Activated CD4-positive, alpha-beta T cell treated with anti-CD3 and anti-CD28 coated beads for 36 hours (primary cell): ENCODE data around the gene DNAJC3. TPM values are rescaled to one million over a fixed set of nuclear protein-coding genes. Genes with fewer than 3 reads are reported as not detected.
"Not testable (repeated sequence)": the region's sequence is repeated elsewhere in the genome, so short reads cannot be mapped to it uniquely, and the experiment has no call there.

Source experiments
- ATAC-seq: fragments of 200-7000 bp; cut with Tn5 transposase; one replicate; pipeline ENCODE4 v1.10.0; 2021; ENCODE audit warnings: mild to moderate bottlenecking, moderate library complexity
- CTCF ChIA-PET: fragments of 350-600 bp; sonication (Branson Sonifier 250); formaldehyde crosslinking; loops from one replicate; lab custom pipeline; 2021; ENCODE audit warnings: antibody characterized with exemption; lab: Charles Lee
- POLR2A ChIA-PET: fragments of 350-600 bp; sonication (Branson Sonifier 250); formaldehyde crosslinking; loops from one replicate; lab custom pipeline; 2021; ENCODE audit warnings: antibody characterized with exemption, inconsistent platforms; lab: Charles Lee
- DNase-seq: peaks from one replicate; pipeline ENCODE4 v3.0.0-alpha.2; 2020
- H3K27ac Mint-ChIP-seq: one replicate; pipeline ENCODE4 v1.8.0; 2021; ENCODE audit warnings: mixed read lengths
- H3K27me3 Mint-ChIP-seq: one replicate; pipeline ENCODE4 v1.8.0; 2021; ENCODE audit warnings: mixed read lengths
- H3K36me3 Mint-ChIP-seq: one replicate; pipeline ENCODE4 v1.8.0; 2021; ENCODE audit warnings: low read depth, mixed read lengths
- H3K4me1 Mint-ChIP-seq: one replicate; pipeline ENCODE4 v1.8.0; 2021; ENCODE audit warnings: mixed read lengths
- H3K4me3 Mint-ChIP-seq: one replicate; pipeline ENCODE4 v1.8.0; 2021; ENCODE audit warnings: mild to moderate bottlenecking, moderate library complexity, mixed read lengths
- H3K9me3 Mint-ChIP-seq: one replicate; pipeline ENCODE4 v1.8.0; 2021; ENCODE audit warnings: low read depth, mixed read lengths
- intact Hi-C, 2 experiments: fragments of 100-400 bp; cut with DNase I in 1 of 2; cut with micrococcal nuclease in 1 of 2; formaldehyde crosslinking; loops; one replicate each; pipeline versions ENCODE4 v1.14.2 to v1.15.1; 2022 to 2024; cut with DNase I, micrococcal nuclease
- total RNA-seq, 2 experiments: library from RNA; stranded (reverse); gene quantifications; one replicate each; pipeline ENCODE4 v1.2.3, GENCODE V29; 2021

The DNAJC3 gene
- total RNA-seq, 2 experiments from 2014 or later, result 13.4 to 16.3 TPM

- no peak overlapping the region for H3K4me3 Mint-ChIP-seq
- peaks cover 9% of the 10 kb centered on the region for H3K36me3 Mint-ChIP-seq
- no peaks in the 10 kb centered on the region for H3K9me3 Mint-ChIP-seq
- ATAC-seq (no peak), DNase-seq (no peak)
- peaks cover 22% of the 10 kb centered on the region for H3K4me1 Mint-ChIP-seq
- no peaks in the 10 kb centered on the region for H3K27me3 Mint-ChIP-seq
- POLR2A ChIA-PET, result no interaction called here
- CTCF ChIA-PET, result interaction anchor here (0.6 to 1.2 kb wide), 2 partner anchors 88 to 190 kb away, joined by 3 read pairs; no protein-coding TSS in a partner anchor
- H3K27ac Mint-ChIP-seq, result no peak overlapping the region
- intact Hi-C loops, result no loop called here
These were observed 68.3 kb downstream of the DNAJC3 start for GRCh38 chr13:95745289-95745688.

DNA sequence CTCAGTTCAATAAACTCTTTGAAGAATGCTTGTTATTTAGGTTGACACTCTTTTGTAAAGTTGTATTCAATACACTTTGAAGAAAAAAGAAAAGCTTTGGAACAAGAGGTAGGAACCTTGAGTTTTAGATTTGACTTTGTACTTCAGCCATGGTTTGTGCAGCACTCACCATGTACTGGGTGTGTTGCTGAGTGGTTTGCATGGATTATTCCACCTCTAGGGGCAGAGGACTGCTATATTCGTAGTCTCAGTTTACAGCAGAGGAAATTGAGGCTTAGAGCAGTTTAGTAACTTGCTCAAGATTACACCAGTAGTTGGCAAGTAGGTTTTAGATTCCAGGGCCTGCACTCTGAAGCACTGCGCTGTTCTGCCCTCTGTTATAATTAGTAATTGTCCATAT, 68.8 kb downstream of the DNAJC3 start:
- POLR2A ChIA-PET, result no interaction called here

GRCh38 chr13:95749545-95749944, 72.6 kb downstream of the DNAJC3 start:
- Mint-ChIP-seq H3K4me3 (no peak overlapping the region), H3K27me3 (no peaks in the 10 kb centered on the region), H3K4me1 (peaks cover 7% of the 10 kb centered on the region), H3K27ac (no peak overlapping the region), H3K36me3 (peaks cover 6% of the 10 kb centered on the region), H3K9me3 (peaks cover 2% of the 10 kb centered on the region)
- POLR2A ChIA-PET, result interaction anchor here (0.6 kb wide), 1 partner anchor 60 kb away, joined by 3 read pairs; no protein-coding TSS in a partner anchor
- intact Hi-C loops, result no loop called here
- no peak for ATAC-seq
- CTCF ChIA-PET, result interaction anchor here (0.5 to 0.6 kb wide), 2 partner anchors 46 to 228 kb away, joined by 3 read pairs; no protein-coding TSS in a partner anchor
- DNase-seq, result no peak

More for the DNA sequence above, 68.8 kb downstream of the DNAJC3 start:
- CTCF ChIA-PET, result interaction anchor here (1.2 kb wide), 1 partner anchor 88 kb away, joined by 3 read pairs; no protein-coding TSS in a partner anchor
- DNase-seq (no peak), ATAC-seq (no peak)
- intact Hi-C loops, result no loop called here
- peaks cover 22% of the 10 kb centered on the region for H3K4me1 Mint-ChIP-seq
- peaks cover 7% of the 10 kb centered on the region for H3K36me3 Mint-ChIP-seq
- no peaks in the 10 kb centered on the region for H3K27me3 Mint-ChIP-seq
- no peak overlapping the region for H3K4me3 Mint-ChIP-seq
- H3K9me3 Mint-ChIP-seq, result no peaks in the 10 kb centered on the region
- H3K27ac Mint-ChIP-seq, result no peak overlapping the region

- no peaks in the 10 kb centered on the region for H3K27me3 Mint-ChIP-seq
- ATAC-seq, result no peak
- H3K4me1 Mint-ChIP-seq, result peaks cover 11% of the 10 kb centered on the region
- no peak overlapping the region for H3K27ac Mint-ChIP-seq
- H3K36me3 Mint-ChIP-seq, result peaks cover 5% of the 10 kb centered on the region
- POLR2A ChIA-PET, result no interaction called here
- CTCF ChIA-PET, result no interaction called here
- DNase-seq, result no peak
- H3K9me3 Mint-ChIP-seq, result peaks cover 2% of the 10 kb centered on the region
- intact Hi-C loops, result no loop called here
- no peak overlapping the region for H3K4me3 Mint-ChIP-seq
These were observed 75.7 kb downstream of the DNAJC3 start for GRCh38 chr13:95752677-95753076.

DNA sequence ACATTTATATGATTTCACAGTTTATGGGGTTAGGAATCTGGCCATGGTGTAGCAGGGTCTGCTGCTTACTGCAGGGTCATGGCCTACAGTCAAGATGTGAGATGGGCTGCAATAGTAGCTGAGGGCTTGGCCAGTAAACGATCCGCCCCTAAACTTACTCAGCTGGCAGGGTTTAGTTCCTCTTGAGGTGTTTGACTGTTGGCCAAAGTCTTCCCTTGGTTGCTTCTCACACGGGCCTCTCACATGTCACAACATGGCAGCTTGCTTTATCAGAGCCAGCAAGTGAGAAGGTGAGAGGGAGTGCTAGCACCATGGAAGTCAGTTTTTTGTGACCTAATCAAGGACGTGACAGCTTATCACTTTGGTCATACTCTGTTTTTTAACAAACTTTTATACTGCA, 77.1 kb downstream of the DNAJC3 start:
- DNase-seq (no peak), ATAC-seq (no peak)
- Mint-ChIP-seq H3K36me3 (peaks cover 5% of the 10 kb centered on the region), H3K4me1 (peaks cover 11% of the 10 kb centered on the region), H3K9me3 (peaks cover 2% of the 10 kb centered on the region), H3K27me3 (no peaks in the 10 kb centered on the region), H3K4me3 (no peak overlapping the region), H3K27ac (no peak overlapping the region)
- intact Hi-C loops, result no loop called here
- ChIA-PET POLR2A (no interaction called here), CTCF (no interaction called here)

DNA sequence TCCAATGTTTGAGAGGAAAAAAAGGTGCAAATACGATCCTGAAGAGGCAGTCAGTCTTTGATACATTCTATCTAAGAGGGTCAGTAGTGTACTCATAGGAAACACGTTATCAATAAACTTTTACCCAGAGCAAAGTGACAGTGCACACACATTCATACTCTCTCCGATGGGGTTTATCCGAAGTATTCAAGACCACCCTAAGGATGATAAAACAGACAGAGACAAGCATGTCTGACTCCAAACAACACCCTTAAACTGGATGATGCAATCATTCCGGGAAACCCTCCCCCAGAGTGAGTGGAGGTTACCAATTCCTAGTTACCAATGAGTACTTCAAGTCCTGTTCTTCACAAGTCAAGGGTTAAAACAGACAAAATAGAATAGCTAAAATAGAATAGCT, 79.1 kb downstream of the DNAJC3 start:
- Mint-ChIP-seq H3K4me3 (no peak overlapping the region), H3K36me3 (peaks cover 11% of the 10 kb centered on the region), H3K9me3 (peaks cover 2% of the 10 kb centered on the region), H3K27me3 (no peaks in the 10 kb centered on the region), H3K27ac (peak overlapping the region; percentile 48), H3K4me1 (peaks cover 8% of the 10 kb centered on the region)
- POLR2A ChIA-PET, result no interaction called here
- intact Hi-C loops, result no loop called here
- DNase-seq, result no peak
- no peak for ATAC-seq
- CTCF ChIA-PET, result no interaction called here

DNA sequence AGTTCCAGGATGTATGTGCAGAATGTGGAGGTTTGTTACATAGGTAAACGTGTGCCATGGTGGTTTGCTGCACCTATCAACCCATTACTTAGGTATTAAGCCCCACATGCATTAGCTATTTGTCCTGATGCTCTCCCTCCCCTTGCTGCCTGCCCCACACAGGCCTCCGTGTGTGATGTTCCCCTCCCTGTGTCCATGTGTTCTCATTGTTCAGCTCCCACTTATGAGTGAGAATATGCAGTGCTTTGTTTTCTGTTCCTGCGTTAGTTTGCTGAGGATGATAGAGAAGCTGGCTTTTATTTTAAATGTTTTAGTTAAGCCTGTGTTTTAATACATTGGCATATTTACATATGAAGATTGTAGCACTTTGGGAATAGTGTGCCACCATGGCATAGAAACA, 85.7 kb downstream of the DNAJC3 start:
- H3K27me3 Mint-ChIP-seq, ATAC-seq, H3K4me3 Mint-ChIP-seq, H3K9me3 Mint-ChIP-seq, intact Hi-C loops, DNase-seq, H3K4me1 Mint-ChIP-seq, H3K27ac Mint-ChIP-seq, POLR2A ChIA-PET, CTCF ChIA-PET: not testable (repeated sequence)
- peaks cover 17% of the 10 kb centered on the region for H3K36me3 Mint-ChIP-seq

GRCh38 chr13:95763601-95764000, 86.7 kb downstream of the DNAJC3 start:
- Mint-ChIP-seq H3K9me3 (no peaks in the 10 kb centered on the region), H3K36me3 (peaks cover 17% of the 10 kb centered on the region), H3K4me3 (no peak overlapping the region), H3K27me3 (no peaks in the 10 kb centered on the region), H3K4me1 (no peaks in the 10 kb centered on the region), H3K27ac (no peak overlapping the region)
- DNase-seq (no peak), ATAC-seq (no peak)
- intact Hi-C loops, result no loop called here
- CTCF ChIA-PET, result interaction anchor here (0.8 kb wide), 1 partner anchor 70 kb away, joined by 3 read pairs; no protein-coding TSS in a partner anchor
- POLR2A ChIA-PET, result interaction anchor here (0.6 kb wide), 1 partner anchor 12 kb away, joined by 5 read pairs; no protein-coding TSS in a partner anchor

GRCh38 chr13:95771905-95772304, 95.0 kb downstream of the DNAJC3 start:
- intact Hi-C loops, result no loop called here
- H3K9me3 Mint-ChIP-seq, result no peaks in the 10 kb centered on the region
- peaks cover 26% of the 10 kb centered on the region for H3K36me3 Mint-ChIP-seq
- H3K4me3 Mint-ChIP-seq, result no peak overlapping the region
- H3K4me1 Mint-ChIP-seq, result peaks cover 2% of the 10 kb centered on the region
- no peaks in the 10 kb centered on the region for H3K27me3 Mint-ChIP-seq
- H3K27ac Mint-ChIP-seq, result no peak overlapping the region
- POLR2A ChIA-PET, result no interaction called here
- ATAC-seq (no peak), DNase-seq (no peak)
- CTCF ChIA-PET, result no interaction called here

- ATAC-seq (no peak), DNase-seq (no peak)
- no peak overlapping the region for H3K4me3 Mint-ChIP-seq
- H3K4me1 Mint-ChIP-seq, result no peaks in the 10 kb centered on the region
- peaks cover 33% of the 10 kb centered on the region for H3K36me3 Mint-ChIP-seq
- POLR2A ChIA-PET, result no interaction called here
- H3K9me3 Mint-ChIP-seq, result peaks cover 3% of the 10 kb centered on the region
- H3K27ac Mint-ChIP-seq, result no peak overlapping the region
- no peaks in the 10 kb centered on the region for H3K27me3 Mint-ChIP-seq
- intact Hi-C loops, result no loop called here
- CTCF ChIA-PET, result no interaction called here
These were observed 102.6 kb downstream of the DNAJC3 start for GRCh38 chr13:95779522-95779921.

GRCh38 chr13:95781016-95781415, 104.1 kb downstream of the DNAJC3 start:
- ChIA-PET CTCF (interaction anchor here (1.0 kb wide), 1 partner anchor 53 kb away, joined by 3 read pairs; no protein-coding TSS in a partner anchor), POLR2A (no interaction called here)
- Mint-ChIP-seq H3K4me3 (no peak overlapping the region), H3K27me3 (no peaks in the 10 kb centered on the region), H3K9me3 (peaks cover 3% of the 10 kb centered on the region), H3K36me3 (peaks cover 36% of the 10 kb centered on the region), H3K4me1 (no peaks in the 10 kb centered on the region), H3K27ac (no peak overlapping the region)
- intact Hi-C loops, result no loop called here
- DNase-seq (no peak), ATAC-seq (no peak)

GRCh38 chr13:95781940-95782339, 105.0 kb downstream of the DNAJC3 start:
- CTCF ChIA-PET, result interaction anchor here (1.0 kb wide), 1 partner anchor 52 kb away, joined by 3 read pairs; no protein-coding TSS in a partner anchor
- peaks cover 42% of the 10 kb centered on the region for H3K36me3 Mint-ChIP-seq
- H3K27ac Mint-ChIP-seq, H3K4me1 Mint-ChIP-seq, H3K4me3 Mint-ChIP-seq, H3K9me3 Mint-ChIP-seq, POLR2A ChIA-PET, ATAC-seq, H3K27me3 Mint-ChIP-seq, DNase-seq, intact Hi-C loops: not testable (repeated sequence)
